IMR-90 (cell line): Measurements from ENCODE around the gene DGKB. TPM values are rescaled to one million over a fixed set of nuclear protein-coding genes. Genes with fewer than 3 reads are reported as not detected.

Experiments
- ATAC-seq: fragments of 200-7000 bp; cut with Tn5 transposase; 2 replicates; pipeline ENCODE4 v1.9.1; 2020; ENCODE audit warnings: low read depth, mild to moderate bottlenecking, moderate library complexity
- BruUV-seq: library from RNA; stranded (reverse); fragments of 400-500 nt; replicated peaks from 2 replicates; lab custom pipeline; 2021; lab: Mats Ljungman, UMichigan
- CTCF ChIA-PET: fragments of 300-600 bp; formaldehyde crosslinking; extraction: SDS; loops from one replicate; lab custom pipeline; 2021; ENCODE audit warnings: antibody characterized with exemption; lab: Yijun Ruan, JAX
- POLR2A ChIA-PET: fragments of 300-600 bp; sonication (Branson Sonifier 250); formaldehyde crosslinking; loops from one replicate; lab custom pipeline; 2022; ENCODE audit warnings: antibody characterized with exemption; ENCODE audit not compliant: unreplicated experiment; lab: Charles Lee
- DNase-seq: peaks from one replicate; pipeline ENCODE4 v3.0.0; 2013
- H2AFZ ChIP-seq: replicated peaks from 2 replicates; pipeline ENCODE3; 2013; ENCODE audit warnings: low read length, mild to moderate bottlenecking; ENCODE audit not compliant: poor library complexity
- H2AK5ac ChIP-seq: 2 replicates; pipeline ENCODE4 v1.6.1; 2013; ENCODE audit warnings: low read depth, low read length, inconsistent platforms
- H2AK9ac ChIP-seq: replicated peaks from 2 replicates; pipeline ENCODE3; 2013; ENCODE audit warnings: mild to moderate bottlenecking, low read depth, low read length, moderate library complexity; ENCODE audit not compliant: poor library complexity
- H2BK120ac ChIP-seq: 2 replicates; pipeline ENCODE4 v1.6.1; 2013; ENCODE audit warnings: low read depth, low read length, inconsistent platforms
- H2BK15ac ChIP-seq: 3 replicates; pipeline ENCODE4 v1.6.1; 2013; ENCODE audit warnings: low read depth, low read length, inconsistent platforms
- H2BK20ac ChIP-seq: 2 replicates; pipeline ENCODE4 v1.6.1; 2013; ENCODE audit warnings: low read depth, mild to moderate bottlenecking, inconsistent platforms, low read length, moderate library complexity
- H2BK5ac ChIP-seq: 2 replicates; pipeline ENCODE4 v1.6.1; 2013; ENCODE audit warnings: mild to moderate bottlenecking, low read depth, low read length, inconsistent platforms; ENCODE audit not compliant: poor library complexity, severe bottlenecking
- H3K14ac ChIP-seq: replicated peaks from 2 replicates; pipeline ENCODE4 v1.6.1; 2013; ENCODE audit warnings: low read depth, low read length, inconsistent platforms
- H3K18ac ChIP-seq: 2 replicates; pipeline ENCODE4 v1.6.1; 2013; ENCODE audit warnings: low read depth, low read length, control low read depth
- H3K23ac ChIP-seq: 2 replicates; pipeline ENCODE4 v1.6.1; 2013; ENCODE audit warnings: low read depth, low read length, inconsistent platforms
- H3K27ac ChIP-seq: 2 replicates; pipeline ENCODE4 v1.5.1; 2013; ENCODE audit warnings: mild to moderate bottlenecking, control low read depth, low read length; ENCODE audit not compliant: insufficient read depth
- H3K27me3 ChIP-seq: 2 replicates; pipeline ENCODE4 v1.6.1; 2013; ENCODE audit warnings: low read length; ENCODE audit not compliant: control insufficient read depth, insufficient read depth
- H3K36me3 ChIP-seq: 2 replicates; pipeline ENCODE4 v1.6.1; 2013; ENCODE audit warnings: low read length, mixed read lengths; ENCODE audit not compliant: control insufficient read depth, insufficient read depth
- H3K4ac ChIP-seq: 2 replicates; pipeline ENCODE4 v1.6.1; 2013; ENCODE audit warnings: low read depth, low read length, inconsistent platforms
- H3K4me1 ChIP-seq: 2 replicates; pipeline ENCODE4 v1.6.1; 2013; ENCODE audit warnings: low read length, mixed read lengths; ENCODE audit not compliant: control insufficient read depth, insufficient read depth
- H3K4me2 ChIP-seq: 2 replicates; pipeline ENCODE4 v1.6.1; 2013; ENCODE audit warnings: low read depth, mild to moderate bottlenecking, control low read depth, low read length, moderate library complexity
- H3K4me3 ChIP-seq: 2 replicates; pipeline ENCODE4 v1.5.1; 2013; ENCODE audit warnings: low read depth, mild to moderate bottlenecking, control low read depth, low read length, moderate library complexity; ENCODE audit not compliant: insufficient read depth
- H3K56ac ChIP-seq: 2 replicates; pipeline ENCODE4 v1.6.1; 2013; ENCODE audit warnings: low read length, inconsistent platforms; ENCODE audit not compliant: insufficient read depth; ENCODE audit errors: extremely low read depth
- H3K79me1 ChIP-seq, 2 experiments: 2 replicates each; pipeline ENCODE4 v1.6.1; 2013; ENCODE audit warnings: low read length in 2 of 2, inconsistent platforms in 1 of 2, low read depth in 1 of 2
- H3K9ac ChIP-seq: 2 replicates; pipeline ENCODE4 v1.6.1; 2013; ENCODE audit warnings: low read depth, low read length, control low read depth
- H3K9me1 ChIP-seq: 2 replicates; pipeline ENCODE4 v1.6.1; 2013; ENCODE audit warnings: low read length, inconsistent platforms; ENCODE audit not compliant: insufficient read depth
- H3K9me3 ChIP-seq: 2 replicates; pipeline ENCODE4 v1.6.1; 2013; ENCODE audit warnings: low read length; ENCODE audit not compliant: control insufficient read depth, insufficient read depth
- H4K20me1 ChIP-seq: 2 replicates; pipeline ENCODE4 v1.6.1; 2013; ENCODE audit warnings: low read length, inconsistent platforms; ENCODE audit not compliant: insufficient read depth
- H4K5ac ChIP-seq: 2 replicates; pipeline ENCODE4 v1.6.1; 2013; ENCODE audit warnings: mild to moderate bottlenecking, low read depth, low read length, control low read depth
- H4K8ac ChIP-seq, 2 experiments: 2 replicates each; pipeline ENCODE4 v1.6.1; 2013; ENCODE audit warnings: low read depth in 2 of 2, low read length in 2 of 2, control low read depth in 1 of 2, inconsistent platforms in 1 of 2
- H4K91ac ChIP-seq: 2 replicates; pipeline ENCODE4 v1.6.1; 2013; ENCODE audit warnings: low read depth, low read length, inconsistent platforms; ENCODE audit not compliant: insufficient read depth
- BHLHE40 ChIP-seq: fragments of 150-350 bp; IDR thresholded peaks from 2 replicates; pipeline ENCODE4 v1.6.1; 2016; ENCODE audit warnings: mild to moderate bottlenecking, low read depth, low read length
- CEBPB ChIP-seq: IDR thresholded peaks from 2 replicates; pipeline ENCODE4 v1.6.1; 2012; ENCODE audit warnings: low read depth, low read length, improper control_type of control experiment
- CHD1 ChIP-seq: IDR thresholded peaks from 2 replicates; pipeline ENCODE4 v1.6.1; 2012; ENCODE audit warnings: low read depth, low read length, improper control_type of control experiment
- FOS ChIP-seq: fragments of 150-350 bp; IDR thresholded peaks from 2 replicates; pipeline ENCODE4 v1.6.1; 2016; ENCODE audit warnings: low read depth, low read length
- MAFK ChIP-seq: IDR thresholded peaks from 2 replicates; pipeline ENCODE4 v1.6.1; 2012; ENCODE audit warnings: low read depth, low read length, improper control_type of control experiment
- NFE2L2 ChIP-seq: fragments of 150-350 bp; IDR thresholded peaks from 2 replicates; pipeline ENCODE4 v1.6.1; 2016; ENCODE audit warnings: low read depth, mild to moderate bottlenecking, low read length
- POLR2A ChIP-seq: IDR thresholded peaks from 2 replicates; pipeline ENCODE4 v1.6.1; 2012; ENCODE audit warnings: mild to moderate bottlenecking, low read depth, low read length
- RCOR1 ChIP-seq: IDR thresholded peaks from 2 replicates; pipeline ENCODE4 v1.6.1; 2012; ENCODE audit warnings: mild to moderate bottlenecking, low read length, improper control_type of control experiment; ENCODE audit not compliant: insufficient replicate concordance
- RFX5 ChIP-seq: IDR thresholded peaks from 2 replicates; pipeline ENCODE4 v1.8.0; 2012; ENCODE audit warnings: low read depth, mild to moderate bottlenecking, low read length, moderate library complexity
- WGBS, 2 experiments: methylation state at CpG; one replicate each; pipeline versions ENCODE4 v1.1.5 to v1.1.7; 2013; ENCODE audit warnings: missing lambda C conversion rate in 2 of 2; ENCODE audit not compliant: insufficient read length in 1 of 2; ENCODE audit errors: extremely low coverage in 2 of 2; 5-methylcytosine and 5-hydroxymethylcytosine counted together
- dilution Hi-C: fragments of 300-500 bp; cut with HindIII; formaldehyde crosslinking; loops from one replicate; pipeline ENCODE4 v1.14.3; 2018; ENCODE audit warnings: low sequenced_read_pairs; ENCODE audit not compliant: unreplicated experiment
- in situ Hi-C: fragments of 300-500 bp; cut with MboI; formaldehyde crosslinking; loops from 3 replicates; pipeline ENCODE4 v1.14.3; 2019; ENCODE audit warnings: low sequenced_read_pairs, inconsistent platforms, mixed read lengths
- intact Hi-C: fragments of 100-400 bp; cut with micrococcal nuclease; formaldehyde crosslinking; loops from 2 replicates; pipeline ENCODE4 v1.10.0; 2022
- polyA plus RNA-seq, 3 experiments: library from polyadenylated mRNA; depleted of rRNA; stranded (reverse); fragments of >200 nt; gene quantifications; 2 replicates each; pipeline ENCODE4 v1.2.3, GENCODE V29; 2012; ENCODE audit warnings: low replicate concordance in 1 of 3
- total RNA-seq: library from RNA; depleted of rRNA; stranded (reverse); fragments of >200 nt; gene quantifications from 2 replicates; pipeline ENCODE4 v1.2.3, GENCODE V29; 2012
- TF ChIP-seq, protein P1 (sequence below): fragments of 150-350 bp; IDR thresholded peaks from 2 replicates; pipeline ENCODE4 v1.6.1; 2017; ENCODE audit warnings: mild to moderate bottlenecking, antibody characterized with exemption, low read length, low read depth
- TF ChIP-seq, protein P2 (sequence below): conservative IDR thresholded peaks from 2 replicates; pipeline ENCODE4 v1.5.1; 2012; ENCODE audit warnings: mild to moderate bottlenecking, low read depth, low read length, improper control_type of control experiment
- TF ChIP-seq, protein P3 (sequence below): fragments of 150-350 bp; IDR thresholded peaks from 2 replicates; pipeline ENCODE4 v1.6.1; 2016; ENCODE audit warnings: low read depth, mild to moderate bottlenecking, low read length, moderate library complexity, borderline replicate concordance

DGKB gene
- total and polyA plus RNA-seq, 2 of the 4 experiments (the other 2 are of a cell fraction), result not detected

DNA sequence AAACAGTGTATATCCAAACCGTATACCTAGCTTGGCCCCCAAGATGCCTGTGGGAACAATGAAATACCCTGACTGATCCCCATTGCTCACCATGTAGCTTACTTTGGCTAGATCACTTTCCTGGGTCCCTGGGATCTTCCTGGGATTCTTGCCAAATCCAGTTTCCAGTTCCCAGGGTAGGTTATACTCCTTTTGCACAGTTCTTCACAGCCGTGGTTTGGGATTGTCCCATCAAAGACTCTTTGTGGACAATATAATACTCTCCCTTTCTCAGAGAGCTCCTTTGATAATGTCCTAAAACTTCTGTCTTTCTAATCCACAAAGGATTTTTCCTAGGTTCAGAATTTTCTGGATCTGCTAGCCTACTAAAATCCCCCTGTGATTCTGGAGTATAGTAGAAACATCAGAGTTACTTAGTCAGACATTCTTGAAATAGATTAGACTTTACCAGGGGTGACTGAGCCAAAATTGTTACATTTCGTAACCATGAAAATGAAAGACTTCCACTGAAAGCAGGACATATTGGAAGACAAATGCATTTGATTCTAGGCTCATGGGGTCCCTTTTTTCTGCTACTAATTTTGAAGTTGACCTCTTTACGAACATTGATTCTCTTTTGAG lies 524.8 kb downstream of the DGKB start:
- CTCF ChIA-PET, result no interaction called here
- in situ Hi-C loops, result no loop called here

More for the DNA sequence above, 524.8 kb downstream of the DGKB start:
- H4K5ac ChIP-seq, result no peak overlapping the region
- no peaks in the 10 kb centered on the region for H3K27me3 ChIP-seq
- DNase-seq, result peak; percentile 63
- no peak overlapping the region for H3K4me3 ChIP-seq
- H3K79me1 ChIP-seq, result no peaks in the 10 kb centered on the region
- H3K9ac ChIP-seq, result no peak overlapping the region
- no peak overlapping the region for H2BK15ac ChIP-seq
- BruUV-seq, result no TSS peak
- no peak overlapping the region for H3K56ac ChIP-seq
- dilution Hi-C loops (no loop called here), intact Hi-C loops (no loop called here)
- H4K8ac ChIP-seq, result no peak overlapping the region
- H2AK5ac ChIP-seq, result no peak overlapping the region
- H3K27ac ChIP-seq, result no peak overlapping the region
- no peaks in the 10 kb centered on the region for H3K9me3 ChIP-seq
- peaks cover 3% of the 10 kb centered on the region for H3K4me1 ChIP-seq
- no peak overlapping the region for H3K14ac ChIP-seq
- no peak overlapping the region for H2AFZ ChIP-seq
- H2BK120ac ChIP-seq, result peak overlapping the region; percentile 46; the same call in 1 of the 2 replicates
- no peak overlapping the region for H3K23ac ChIP-seq
- H2AK9ac ChIP-seq, result no peak overlapping the region
- H4K20me1 ChIP-seq, result no peaks in the 10 kb centered on the region
- H3K9me1 ChIP-seq, result no peaks in the 10 kb centered on the region
- H2BK20ac ChIP-seq, result no peak overlapping the region
- no peak overlapping the region for H2BK5ac ChIP-seq
- TF ChIP-seq POLR2A (no peak), MAFK (no peak), RFX5 (no peak), NFE2L2 (no peak), CEBPB (no peak), FOS (no peak), BHLHE40 (no peak), RCOR1 (no peak), CHD1 (no peak)
- TF ChIP-seq, protein P1, sequence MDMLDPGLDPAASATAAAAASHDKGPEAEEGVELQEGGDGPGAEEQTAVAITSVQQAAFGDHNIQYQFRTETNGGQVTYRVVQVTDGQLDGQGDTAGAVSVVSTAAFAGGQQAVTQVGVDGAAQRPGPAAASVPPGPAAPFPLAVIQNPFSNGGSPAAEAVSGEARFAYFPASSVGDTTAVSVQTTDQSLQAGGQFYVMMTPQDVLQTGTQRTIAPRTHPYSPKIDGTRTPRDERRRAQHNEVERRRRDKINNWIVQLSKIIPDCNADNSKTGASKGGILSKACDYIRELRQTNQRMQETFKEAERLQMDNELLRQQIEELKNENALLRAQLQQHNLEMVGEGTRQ, result no peak
- TF ChIP-seq, protein P2, sequence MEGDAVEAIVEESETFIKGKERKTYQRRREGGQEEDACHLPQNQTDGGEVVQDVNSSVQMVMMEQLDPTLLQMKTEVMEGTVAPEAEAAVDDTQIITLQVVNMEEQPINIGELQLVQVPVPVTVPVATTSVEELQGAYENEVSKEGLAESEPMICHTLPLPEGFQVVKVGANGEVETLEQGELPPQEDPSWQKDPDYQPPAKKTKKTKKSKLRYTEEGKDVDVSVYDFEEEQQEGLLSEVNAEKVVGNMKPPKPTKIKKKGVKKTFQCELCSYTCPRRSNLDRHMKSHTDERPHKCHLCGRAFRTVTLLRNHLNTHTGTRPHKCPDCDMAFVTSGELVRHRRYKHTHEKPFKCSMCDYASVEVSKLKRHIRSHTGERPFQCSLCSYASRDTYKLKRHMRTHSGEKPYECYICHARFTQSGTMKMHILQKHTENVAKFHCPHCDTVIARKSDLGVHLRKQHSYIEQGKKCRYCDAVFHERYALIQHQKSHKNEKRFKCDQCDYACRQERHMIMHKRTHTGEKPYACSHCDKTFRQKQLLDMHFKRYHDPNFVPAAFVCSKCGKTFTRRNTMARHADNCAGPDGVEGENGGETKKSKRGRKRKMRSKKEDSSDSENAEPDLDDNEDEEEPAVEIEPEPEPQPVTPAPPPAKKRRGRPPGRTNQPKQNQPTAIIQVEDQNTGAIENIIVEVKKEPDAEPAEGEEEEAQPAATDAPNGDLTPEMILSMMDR, result no peak
- TF ChIP-seq, protein P3, sequence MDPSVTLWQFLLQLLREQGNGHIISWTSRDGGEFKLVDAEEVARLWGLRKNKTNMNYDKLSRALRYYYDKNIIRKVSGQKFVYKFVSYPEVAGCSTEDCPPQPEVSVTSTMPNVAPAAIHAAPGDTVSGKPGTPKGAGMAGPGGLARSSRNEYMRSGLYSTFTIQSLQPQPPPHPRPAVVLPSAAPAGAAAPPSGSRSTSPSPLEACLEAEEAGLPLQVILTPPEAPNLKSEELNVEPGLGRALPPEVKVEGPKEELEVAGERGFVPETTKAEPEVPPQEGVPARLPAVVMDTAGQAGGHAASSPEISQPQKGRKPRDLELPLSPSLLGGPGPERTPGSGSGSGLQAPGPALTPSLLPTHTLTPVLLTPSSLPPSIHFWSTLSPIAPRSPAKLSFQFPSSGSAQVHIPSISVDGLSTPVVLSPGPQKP, result no peak
- H3K36me3 ChIP-seq, result no peaks in the 10 kb centered on the region
- H3K4me2 ChIP-seq, result no peak overlapping the region
- no peak overlapping the region for H3K4ac ChIP-seq
- no peak overlapping the region for H4K91ac ChIP-seq
- POLR2A ChIA-PET, result no interaction called here
- peak; percentile 73 for ATAC-seq
- H3K18ac ChIP-seq, result no peak overlapping the region; the same call in 1 of the 2 replicates
- WGBS, 2 experiments, result no CpG with 5 or more reads among the region's 4 CpGs
